Astrocyte (in vitro differentiated cells and primary cell): ENCODE data around the gene FLT3LG. TPM values are rescaled to one million over a fixed set of nuclear protein-coding genes. Genes with fewer than 3 reads are reported as not detected.

ENCODE experiments used
- DNase-seq: peaks from one replicate; pipeline ENCODE4 v3.0.0-alpha.2; 2010; ENCODE audit warnings: low read depth
- FAIRE-seq: peaks from 2 replicates; lab custom pipeline; 2011; peaks lifted over from hg19 to GRCh38; lab: Jason Lieb, UNC
- H2AFZ ChIP-seq: 2 replicates; pipeline ENCODE4 v1.6.0; 2012; ENCODE audit warnings: low read depth, low read length, inconsistent platforms
- H3K27ac ChIP-seq: 2 replicates; pipeline ENCODE4 v1.5.1; 2011; ENCODE audit warnings: low read depth, low read length, inconsistent platforms
- H3K27me3 ChIP-seq: 2 replicates; pipeline ENCODE4 v1.6.0; 2011; ENCODE audit warnings: low read length, inconsistent platforms; ENCODE audit not compliant: insufficient read depth
- H3K36me3 ChIP-seq: 2 replicates; pipeline ENCODE4 v1.5.1; 2011; ENCODE audit warnings: low read length, inconsistent platforms; ENCODE audit not compliant: insufficient read depth
- H3K4me1 ChIP-seq: 2 replicates; pipeline ENCODE4 v1.5.1; 2011; ENCODE audit warnings: low read length, inconsistent platforms; ENCODE audit not compliant: insufficient read depth
- H3K4me2 ChIP-seq: 2 replicates; pipeline ENCODE4 v1.6.0; 2012; ENCODE audit warnings: low read length, inconsistent platforms
- H3K4me3 ChIP-seq: 2 replicates; pipeline ENCODE4 v1.5.1; 2011; ENCODE audit warnings: low read depth, mild to moderate bottlenecking, low read length, inconsistent platforms; ENCODE audit not compliant: insufficient read depth
- H3K79me2 ChIP-seq: 2 replicates; pipeline ENCODE4 v1.6.0; 2012; ENCODE audit warnings: mild to moderate bottlenecking, low read length, inconsistent platforms; ENCODE audit not compliant: insufficient read depth
- H3K9ac ChIP-seq: 2 replicates; pipeline ENCODE4 v1.6.0; 2012; ENCODE audit warnings: mild to moderate bottlenecking, low read length, inconsistent platforms
- H3K9me3 ChIP-seq: 2 replicates; pipeline ENCODE4 v1.5.1; 2012; ENCODE audit warnings: low read depth, mild to moderate bottlenecking, low read length, inconsistent platforms; ENCODE audit not compliant: insufficient read depth
- H4K20me1 ChIP-seq: 2 replicates; pipeline ENCODE4 v1.6.0; 2012; ENCODE audit warnings: low read length, inconsistent platforms; ENCODE audit not compliant: insufficient read depth
- H3K27ac Mint-ChIP-seq: one replicate; pipeline ENCODE4 v1.8.0; 2021; ENCODE audit warnings: mild to moderate bottlenecking, mixed read lengths; ENCODE audit not compliant: unreplicated experiment
- H3K27me3 Mint-ChIP-seq: one replicate; pipeline ENCODE4 v1.8.0; 2021; ENCODE audit warnings: low read depth, mixed read lengths; ENCODE audit not compliant: unreplicated experiment
- H3K36me3 Mint-ChIP-seq: one replicate; pipeline ENCODE4 v1.8.0; 2021; ENCODE audit warnings: low read depth, mixed read lengths; ENCODE audit not compliant: unreplicated experiment
- H3K4me1 Mint-ChIP-seq: one replicate; pipeline ENCODE4 v1.8.0; 2021; ENCODE audit warnings: low read depth, mixed read lengths; ENCODE audit not compliant: unreplicated experiment
- H3K4me3 Mint-ChIP-seq: one replicate; pipeline ENCODE4 v1.8.0; 2021; ENCODE audit warnings: mild to moderate bottlenecking, moderate library complexity, mixed read lengths; ENCODE audit not compliant: unreplicated experiment
- H3K9me3 Mint-ChIP-seq: one replicate; pipeline ENCODE4 v1.8.0; 2021; ENCODE audit warnings: mild to moderate bottlenecking, mixed read lengths; ENCODE audit not compliant: unreplicated experiment
- CTCF ChIP-seq: IDR thresholded peaks from 2 replicates; pipeline ENCODE4 v1.5.1; 2011; ENCODE audit warnings: low read depth, mild to moderate bottlenecking, inconsistent platforms, low read length, moderate library complexity; ENCODE audit not compliant: insufficient read depth
- EZH2 ChIP-seq: IDR thresholded peaks from 2 replicates; pipeline ENCODE4 v1.6.1; 2012; ENCODE audit warnings: mild to moderate bottlenecking, low read length, inconsistent platforms; ENCODE audit not compliant: insufficient read depth
- total RNA-seq: library from RNA; stranded (reverse); gene quantifications from 2 replicates; pipeline ENCODE4 v1.2.1, GENCODE V29; 2021

The FLT3LG gene
- total RNA-seq, 1 donor from 2014 or later = not detected

GRCh38 chr19:49491804-49492572 lies 18.0 kb downstream of the FLT3LG start:
- peak overlapping the region; percentile 67 for H3K4me3 Mint-ChIP-seq
- TF ChIP-seq CTCF = no peak
- H3K9ac ChIP-seq = no peak overlapping the region
- H3K27me3 ChIP-seq = no peaks in the 10 kb centered on the region
- DNase-seq (no peak), FAIRE-seq (no peak)
- peaks cover 37% of the 10 kb centered on the region for H3K36me3 Mint-ChIP-seq
- peaks cover 14% of the 10 kb centered on the region for H3K4me1 ChIP-seq
- no peaks in the 10 kb centered on the region for H3K9me3 ChIP-seq
- H3K27ac Mint-ChIP-seq = peak overlapping the region; percentile 41
- no peaks in the 10 kb centered on the region for H3K27me3 Mint-ChIP-seq
- H3K4me2 ChIP-seq = no peak overlapping the region
- H3K4me3 ChIP-seq = no peak overlapping the region
- H3K36me3 ChIP-seq = peaks cover 36% of the 10 kb centered on the region
- peaks cover 25% of the 10 kb centered on the region for H3K4me1 Mint-ChIP-seq
- H4K20me1 ChIP-seq = peaks cover 57% of the 10 kb centered on the region
- H3K79me2 ChIP-seq = peaks cover 47% of the 10 kb centered on the region
- no peak overlapping the region for H3K27ac ChIP-seq
- no peaks in the 10 kb centered on the region for H3K9me3 Mint-ChIP-seq
- no peak overlapping the region for H2AFZ ChIP-seq

- FAIRE-seq = no peak
- H3K27ac ChIP-seq = no peak overlapping the region
Measured at GRCh38 chr19:49492573-49493405, 18.8 kb downstream of the FLT3LG start.

More at GRCh38 chr19:49492573-49493405, 18.8 kb downstream of the FLT3LG start:
- no peak overlapping the region for H3K4me2 ChIP-seq
- peaks cover 31% of the 10 kb centered on the region for H3K4me1 Mint-ChIP-seq
- H3K4me3 ChIP-seq = no peak overlapping the region
- no peaks in the 10 kb centered on the region for H3K27me3 Mint-ChIP-seq
- peaks cover 62% of the 10 kb centered on the region for H4K20me1 ChIP-seq
- H3K79me2 ChIP-seq = peaks cover 51% of the 10 kb centered on the region
- DNase-seq = no peak
- no peaks in the 10 kb centered on the region for H3K9me3 Mint-ChIP-seq
- peaks cover 39% of the 10 kb centered on the region for H3K36me3 Mint-ChIP-seq
- no peaks in the 10 kb centered on the region for H3K9me3 ChIP-seq
- H3K27me3 ChIP-seq = no peaks in the 10 kb centered on the region
- no peak overlapping the region for H2AFZ ChIP-seq
- no peak overlapping the region for H3K4me3 Mint-ChIP-seq
- peaks cover 19% of the 10 kb centered on the region for H3K4me1 ChIP-seq
- TF ChIP-seq EZH2 = no peak
- no peak for TF ChIP-seq CTCF
- H3K27ac Mint-ChIP-seq = peak overlapping the region; percentile 38
- no peak overlapping the region for H3K9ac ChIP-seq
- peaks cover 41% of the 10 kb centered on the region for H3K36me3 ChIP-seq
